Suprapubic skin (tissue), 4 donors: Measurements from ENCODE around the gene IFNE.

ENCODE experiments used
- EP300 ChIP-seq: sonication (generic); formaldehyde crosslinking; IDR thresholded peaks from one replicate; pipeline ENCODE4 v1.6.1; 2017; ENCODE audit warnings: antibody characterized with exemption
- POLR2A ChIP-seq, 2 donors: fragments of 450-650 bp; IDR thresholded peaks; one replicate each; pipeline ENCODE4 v1.6.1; 2017; ENCODE audit warnings: antibody characterized with exemption in 2 of 2, mild to moderate bottlenecking in 2 of 2, moderate library complexity in 2 of 2
- POLR2AphosphoS5 ChIP-seq, 3 donors: sonication (generic); formaldehyde crosslinking; IDR thresholded peaks; one replicate each; pipeline ENCODE4 v1.6.1; 2017; ENCODE audit warnings: antibody characterized with exemption in 3 of 3
- TF ChIP-seq, protein P1 (sequence below), 2 donors: fragments of 200-600 bp in 1 of 2; fragments of 450-650 bp in 1 of 2; sonication (generic) in 1 of 2; IDR thresholded peaks; one replicate each; pipeline ENCODE4 v1.5.1; 2016 to 2019; ENCODE audit warnings: antibody characterized with exemption in 2 of 2, mild to moderate bottlenecking in 1 of 2, moderate library complexity in 1 of 2

- TF ChIP-seq, protein P1, sequence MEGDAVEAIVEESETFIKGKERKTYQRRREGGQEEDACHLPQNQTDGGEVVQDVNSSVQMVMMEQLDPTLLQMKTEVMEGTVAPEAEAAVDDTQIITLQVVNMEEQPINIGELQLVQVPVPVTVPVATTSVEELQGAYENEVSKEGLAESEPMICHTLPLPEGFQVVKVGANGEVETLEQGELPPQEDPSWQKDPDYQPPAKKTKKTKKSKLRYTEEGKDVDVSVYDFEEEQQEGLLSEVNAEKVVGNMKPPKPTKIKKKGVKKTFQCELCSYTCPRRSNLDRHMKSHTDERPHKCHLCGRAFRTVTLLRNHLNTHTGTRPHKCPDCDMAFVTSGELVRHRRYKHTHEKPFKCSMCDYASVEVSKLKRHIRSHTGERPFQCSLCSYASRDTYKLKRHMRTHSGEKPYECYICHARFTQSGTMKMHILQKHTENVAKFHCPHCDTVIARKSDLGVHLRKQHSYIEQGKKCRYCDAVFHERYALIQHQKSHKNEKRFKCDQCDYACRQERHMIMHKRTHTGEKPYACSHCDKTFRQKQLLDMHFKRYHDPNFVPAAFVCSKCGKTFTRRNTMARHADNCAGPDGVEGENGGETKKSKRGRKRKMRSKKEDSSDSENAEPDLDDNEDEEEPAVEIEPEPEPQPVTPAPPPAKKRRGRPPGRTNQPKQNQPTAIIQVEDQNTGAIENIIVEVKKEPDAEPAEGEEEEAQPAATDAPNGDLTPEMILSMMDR (IDR thresholded peaks at IDR 0.05) = no peak
- TF ChIP-seq POLR2A (IDR thresholded peaks at IDR 0.05) = no peak
- TF ChIP-seq EP300 = no peak
- TF ChIP-seq POLR2AphosphoS5 (IDR thresholded peaks at IDR 0.05) = no peak
These were observed 46.2 kb upstream of the IFNE start for GRCh38 chr9:21528123-21528808.
